Measurements from ENCODE around the gene ZNF429. TPM values are rescaled to one million over a fixed set of nuclear protein-coding genes. Genes with fewer than 3 reads are reported as not detected.

ZNF429 gene
- polyA plus RNA-seq, 4 donors = 3.1 to 26.5 (median 4.9) TPM

DNA sequence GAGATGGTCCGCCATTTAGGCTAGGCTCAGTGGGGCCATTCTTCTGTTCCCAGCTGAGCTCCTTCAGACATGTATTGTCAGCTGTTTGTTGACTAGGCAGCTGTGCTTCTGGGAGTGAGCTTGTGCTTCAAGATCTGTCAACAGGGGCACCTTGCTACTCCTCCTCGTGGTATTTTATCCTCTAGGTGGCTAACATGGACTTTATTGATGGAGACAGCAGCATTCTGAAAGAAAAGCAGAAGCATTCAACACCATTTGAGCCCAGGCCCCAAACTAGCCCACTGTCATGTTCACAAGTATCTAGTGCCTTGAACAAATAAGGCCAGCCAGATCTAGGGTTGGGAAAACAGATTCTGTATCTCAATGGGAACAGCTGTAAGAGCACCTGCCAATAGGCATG lies 65.9 kb downstream of the ZNF429 start:
- FAIRE-seq (no peak), DNase-seq (no peak)
- H3K27me3 ChIP-seq (ENCODE audit: control insufficient read depth in 3 of 3, insufficient read depth in 3 of 3, low read length in 3 of 3) = no peaks in the 10 kb centered on the region
- H3K4me1 ChIP-seq (ENCODE audit: control insufficient read depth in 3 of 3, insufficient read depth in 2 of 3, low read depth in 1 of 3, low read length in 2 of 3) = peaks cover 0 to 6% (median 0%) of the 10 kb centered on the region in 3 donors
- no peak overlapping the region for H3K4me3 ChIP-seq (ENCODE audit: low read depth in 1 of 3, low read length in 3 of 3)
- H3K27ac ChIP-seq (ENCODE audit: low read depth in 1 of 3, low read length in 2 of 3) = no peak overlapping the region
- H3K36me3 ChIP-seq (ENCODE audit: control insufficient read depth in 3 of 3, insufficient read depth in 2 of 3, low read depth in 1 of 3, low read length in 3 of 3) = no peaks in the 10 kb centered on the region
- 56 to 67% (median 60%) methylated on average over 2 of the region's 2 CpGs for WGBS, 3 donors
- no peaks in the 10 kb centered on the region for H3K9me3 ChIP-seq (ENCODE audit: control insufficient read depth in 2 of 2, insufficient read depth in 1 of 2, low read depth in 1 of 2, low read length in 1 of 2)

DNA sequence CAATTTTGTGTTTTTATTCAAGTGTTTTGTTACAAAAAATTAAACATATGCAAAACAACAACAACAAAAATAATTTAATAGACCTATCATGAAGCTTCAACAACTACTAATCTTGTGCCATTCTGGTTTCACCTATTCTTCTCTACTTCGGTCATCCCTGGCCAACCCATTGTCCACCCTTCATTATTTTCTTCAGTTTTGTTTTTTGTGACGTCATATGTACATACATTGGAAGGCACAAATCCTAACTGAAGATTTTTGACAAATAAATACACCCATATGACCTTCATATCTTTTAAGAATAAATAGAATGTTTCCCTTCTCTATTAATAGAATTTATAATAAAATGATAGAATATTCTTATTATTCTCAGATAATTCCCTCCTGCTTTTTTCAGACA lies 69.2 kb downstream of the ZNF429 start:
- Histone ChIP-seq H3K36me3 (ENCODE audit: control insufficient read depth in 3 of 3, insufficient read depth in 2 of 3, low read depth in 1 of 3, low read length in 3 of 3) (no peaks in the 10 kb centered on the region), H3K27ac (ENCODE audit: low read depth in 1 of 3, low read length in 2 of 3) (no peak overlapping the region), H3K4me3 (ENCODE audit: low read depth in 1 of 3, low read length in 3 of 3) (no peak overlapping the region), H3K27me3 (ENCODE audit: control insufficient read depth in 3 of 3, insufficient read depth in 3 of 3, low read length in 3 of 3) (no peaks in the 10 kb centered on the region), H3K4me1 (ENCODE audit: control insufficient read depth in 3 of 3, insufficient read depth in 2 of 3, low read depth in 1 of 3, low read length in 2 of 3) (no peaks in the 10 kb centered on the region), H3K9me3 (ENCODE audit: control insufficient read depth in 2 of 2, insufficient read depth in 1 of 2, low read depth in 1 of 2, low read length in 1 of 2) (no peaks in the 10 kb centered on the region)
- FAIRE-seq = no peak
- 59 to 71% (median 65%) methylated on average over 2 of the region's 2 CpGs for WGBS, 3 donors
- DNase-seq = no peak

DNA sequence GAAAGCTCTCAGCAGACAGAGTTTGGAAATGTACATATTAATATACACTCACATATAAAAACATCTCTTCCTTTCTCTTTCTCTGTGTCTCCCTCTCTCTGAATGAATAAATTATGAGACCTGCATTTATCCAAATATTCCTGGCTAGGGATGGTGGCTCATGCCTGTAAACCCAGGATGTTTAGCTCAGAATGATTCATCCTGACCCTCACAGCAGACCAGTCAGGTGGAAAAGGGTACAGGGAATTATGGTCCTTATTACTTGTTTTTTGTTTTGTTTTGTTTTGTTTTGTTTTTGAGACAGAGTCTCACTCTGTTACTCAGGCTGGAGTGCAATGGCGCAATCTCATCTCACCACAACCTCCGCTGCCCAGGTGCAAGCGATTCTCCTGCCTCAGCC lies 71.1 kb downstream of the ZNF429 start:
- H3K4me3 ChIP-seq (ENCODE audit: low read depth in 1 of 3, low read length in 3 of 3) = no peak overlapping the region
- FAIRE-seq = no peak
- H3K9me3 ChIP-seq (ENCODE audit: control insufficient read depth in 2 of 2, insufficient read depth in 1 of 2, low read depth in 1 of 2, low read length in 1 of 2) = no peaks in the 10 kb centered on the region
- H3K4me1 ChIP-seq (ENCODE audit: control insufficient read depth in 3 of 3, insufficient read depth in 2 of 3, low read depth in 1 of 3, low read length in 2 of 3) = no peaks in the 10 kb centered on the region
- DNase-seq = no peak
- no peak overlapping the region for H3K27ac ChIP-seq (ENCODE audit: low read depth in 1 of 3, low read length in 2 of 3)
- no peaks in the 10 kb centered on the region for H3K27me3 ChIP-seq (ENCODE audit: control insufficient read depth in 3 of 3, insufficient read depth in 3 of 3, low read length in 3 of 3)
- 93 to 97% (median 95%) methylated on average over 3 of the region's 3 CpGs for WGBS, 3 donors
- H3K36me3 ChIP-seq (ENCODE audit: control insufficient read depth in 3 of 3, insufficient read depth in 2 of 3, low read depth in 1 of 3, low read length in 3 of 3) = no peaks in the 10 kb centered on the region

DNA sequence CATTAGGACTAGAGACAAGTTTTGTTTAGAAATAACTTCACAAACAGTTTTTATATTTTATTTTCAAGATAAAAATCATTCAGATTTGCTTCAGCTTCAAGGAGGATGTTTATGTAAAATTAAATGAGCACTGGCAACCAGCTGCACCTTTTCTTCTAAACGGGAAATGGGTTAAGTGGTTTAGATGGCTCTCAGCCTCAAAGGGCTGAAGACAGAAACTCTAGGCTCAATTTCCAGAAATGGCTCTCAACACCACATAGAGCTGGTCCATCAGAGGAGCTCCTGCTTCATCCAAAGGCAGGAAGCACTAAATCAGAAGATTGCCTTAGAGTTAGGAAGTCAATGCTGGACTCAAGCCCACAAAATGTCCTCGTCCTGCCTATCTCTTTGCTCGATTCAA lies 74.7 kb downstream of the ZNF429 start:
- H3K27me3 ChIP-seq (ENCODE audit: control insufficient read depth in 3 of 3, insufficient read depth in 3 of 3, low read length in 3 of 3) = no peaks in the 10 kb centered on the region
- DNase-seq = no peak
- no peaks in the 10 kb centered on the region for H3K4me1 ChIP-seq (ENCODE audit: control insufficient read depth in 3 of 3, insufficient read depth in 2 of 3, low read depth in 1 of 3, low read length in 2 of 3)
- FAIRE-seq = no peak
- peaks cover 0 to 3% (median 0%) of the 10 kb centered on the region in 3 donors for H3K36me3 ChIP-seq (ENCODE audit: control insufficient read depth in 3 of 3, insufficient read depth in 2 of 3, low read depth in 1 of 3, low read length in 3 of 3)
- no peak overlapping the region for H3K27ac ChIP-seq (ENCODE audit: low read depth in 1 of 3, low read length in 2 of 3)
- no peaks in the 10 kb centered on the region for H3K9me3 ChIP-seq (ENCODE audit: control insufficient read depth in 2 of 2, insufficient read depth in 1 of 2, low read depth in 1 of 2, low read length in 1 of 2)
- no peak overlapping the region for H3K4me3 ChIP-seq (ENCODE audit: low read depth in 1 of 3, low read length in 3 of 3)
- WGBS, 3 donors = 60 to 63% (median 62%) methylated on average over 3 of the region's 3 CpGs

DNA sequence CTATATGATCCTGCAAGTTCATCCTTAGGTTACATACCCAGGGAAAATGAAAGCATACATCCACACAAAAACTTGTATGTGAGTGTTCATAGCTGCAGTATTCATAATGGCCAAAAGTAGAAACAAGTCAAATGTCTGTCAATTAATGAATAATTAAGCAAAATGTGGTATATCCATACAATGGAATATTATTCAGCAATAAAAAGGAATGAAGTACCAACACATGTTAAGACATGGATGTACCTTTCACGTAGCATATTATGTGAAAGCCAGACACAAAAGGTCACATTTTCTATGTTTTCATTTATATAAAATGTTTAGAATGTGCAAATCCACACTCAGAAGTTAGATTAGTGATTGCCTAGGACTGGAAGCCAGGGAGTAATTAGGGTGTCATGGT lies 75.4 kb downstream of the ZNF429 start:
- peaks cover 0 to 3% (median 0%) of the 10 kb centered on the region in 3 donors for H3K36me3 ChIP-seq (ENCODE audit: control insufficient read depth in 3 of 3, insufficient read depth in 2 of 3, low read depth in 1 of 3, low read length in 3 of 3)
- H3K4me1 ChIP-seq (ENCODE audit: control insufficient read depth in 3 of 3, insufficient read depth in 2 of 3, low read depth in 1 of 3, low read length in 2 of 3) = no peaks in the 10 kb centered on the region
- FAIRE-seq (no peak), DNase-seq (no peak)
- H3K9me3 ChIP-seq (ENCODE audit: control insufficient read depth in 2 of 2, insufficient read depth in 1 of 2, low read depth in 1 of 2, low read length in 1 of 2) = no peaks in the 10 kb centered on the region
- 90 to 98% (median 91%) methylated on average over 1 of the region's 1 CpG for WGBS, 3 donors
- H3K27me3 ChIP-seq (ENCODE audit: control insufficient read depth in 3 of 3, insufficient read depth in 3 of 3, low read length in 3 of 3) = no peaks in the 10 kb centered on the region
- no peak overlapping the region for H3K27ac ChIP-seq (ENCODE audit: low read depth in 1 of 3, low read length in 2 of 3)
- no peak overlapping the region for H3K4me3 ChIP-seq (ENCODE audit: low read depth in 1 of 3, low read length in 3 of 3)

DNA sequence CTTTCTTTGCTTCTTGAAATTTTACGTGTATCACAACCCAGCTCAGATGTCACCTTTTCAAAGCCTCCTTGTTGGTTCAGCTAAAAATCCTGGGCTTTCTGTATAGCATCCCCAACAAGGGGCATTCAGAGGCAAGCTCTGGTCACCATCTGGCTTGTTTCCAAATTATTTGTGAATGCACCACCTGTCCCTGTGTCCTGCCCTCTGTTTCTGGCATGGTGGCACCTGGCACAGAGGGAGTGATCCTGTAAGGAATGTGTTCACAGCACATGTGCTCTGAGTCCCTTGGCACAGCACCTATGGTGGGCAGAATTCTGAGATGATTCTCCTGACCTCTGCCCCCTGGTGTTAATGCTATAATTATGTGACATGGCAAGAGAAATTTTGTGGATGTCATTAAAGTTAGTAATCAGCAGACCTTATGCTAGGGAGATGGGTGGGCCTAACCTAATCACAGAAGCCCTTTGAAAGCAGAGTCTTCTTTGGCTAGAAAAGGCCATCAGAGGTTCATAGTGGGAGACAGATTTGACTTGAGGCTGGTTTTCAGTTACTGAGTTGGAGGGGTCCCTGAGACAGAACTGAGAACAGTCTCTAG lies 76.3 kb downstream of the ZNF429 start:
- Histone ChIP-seq H3K27me3 (ENCODE audit: control insufficient read depth in 3 of 3, insufficient read depth in 3 of 3, low read length in 3 of 3) (no peaks in the 10 kb centered on the region), H3K4me1 (ENCODE audit: control insufficient read depth in 3 of 3, insufficient read depth in 2 of 3, low read depth in 1 of 3, low read length in 2 of 3) (no peaks in the 10 kb centered on the region), H3K36me3 (ENCODE audit: control insufficient read depth in 3 of 3, insufficient read depth in 2 of 3, low read depth in 1 of 3, low read length in 3 of 3) (peaks cover 0 to 3% (median 0%) of the 10 kb centered on the region in 3 donors), H3K4me3 (ENCODE audit: low read depth in 1 of 3, low read length in 3 of 3) (no peak overlapping the region), H3K9me3 (ENCODE audit: control insufficient read depth in 2 of 2, insufficient read depth in 1 of 2, low read depth in 1 of 2, low read length in 1 of 2) (no peaks in the 10 kb centered on the region), H3K27ac (ENCODE audit: low read depth in 1 of 3, low read length in 2 of 3) (no peak overlapping the region)
- FAIRE-seq (no peak), DNase-seq (no peak)
- WGBS, 3 donors = 89 to 91% (median 90%) methylated on average over 1 of the region's 1 CpG

DNA sequence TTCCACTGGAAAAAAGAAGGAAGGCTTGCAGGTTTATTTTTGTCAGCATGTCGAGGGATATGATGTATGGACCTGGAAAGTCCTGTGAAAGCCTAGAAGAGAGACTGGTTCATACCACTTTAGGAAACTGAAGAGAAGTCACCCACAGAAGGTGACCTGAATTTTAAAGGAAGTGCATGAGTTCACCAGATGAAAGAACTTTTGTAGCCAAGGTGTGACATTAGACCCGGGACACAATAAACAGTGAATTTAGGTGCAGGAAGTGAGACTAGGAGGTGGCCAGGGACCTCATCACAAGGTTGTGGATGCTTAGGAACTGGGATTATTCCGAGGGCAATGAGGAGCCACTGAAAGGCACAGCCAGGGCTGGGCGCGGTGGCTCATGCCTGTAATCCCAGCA lies 79.1 kb downstream of the ZNF429 start:
- Histone ChIP-seq H3K4me1 (ENCODE audit: control insufficient read depth in 3 of 3, insufficient read depth in 2 of 3, low read depth in 1 of 3, low read length in 2 of 3) (peaks cover 0 to 4% (median 0%) of the 10 kb centered on the region in 3 donors), H3K27ac (ENCODE audit: low read depth in 1 of 3, low read length in 2 of 3) (no peak overlapping the region), H3K4me3 (ENCODE audit: low read depth in 1 of 3, low read length in 3 of 3) (no peak overlapping the region), H3K9me3 (ENCODE audit: control insufficient read depth in 2 of 2, insufficient read depth in 1 of 2, low read depth in 1 of 2, low read length in 1 of 2) (no peaks in the 10 kb centered on the region), H3K27me3 (ENCODE audit: control insufficient read depth in 3 of 3, insufficient read depth in 3 of 3, low read length in 3 of 3) (no peaks in the 10 kb centered on the region), H3K36me3 (ENCODE audit: control insufficient read depth in 3 of 3, insufficient read depth in 2 of 3, low read depth in 1 of 3, low read length in 3 of 3) (peaks cover 0 to 3% (median 0%) of the 10 kb centered on the region in 3 donors)
- FAIRE-seq (no peak), DNase-seq (no peak)
- WGBS, 3 donors = 75 to 82% (median 76%) methylated on average over 5 of the region's 5 CpGs

DNA sequence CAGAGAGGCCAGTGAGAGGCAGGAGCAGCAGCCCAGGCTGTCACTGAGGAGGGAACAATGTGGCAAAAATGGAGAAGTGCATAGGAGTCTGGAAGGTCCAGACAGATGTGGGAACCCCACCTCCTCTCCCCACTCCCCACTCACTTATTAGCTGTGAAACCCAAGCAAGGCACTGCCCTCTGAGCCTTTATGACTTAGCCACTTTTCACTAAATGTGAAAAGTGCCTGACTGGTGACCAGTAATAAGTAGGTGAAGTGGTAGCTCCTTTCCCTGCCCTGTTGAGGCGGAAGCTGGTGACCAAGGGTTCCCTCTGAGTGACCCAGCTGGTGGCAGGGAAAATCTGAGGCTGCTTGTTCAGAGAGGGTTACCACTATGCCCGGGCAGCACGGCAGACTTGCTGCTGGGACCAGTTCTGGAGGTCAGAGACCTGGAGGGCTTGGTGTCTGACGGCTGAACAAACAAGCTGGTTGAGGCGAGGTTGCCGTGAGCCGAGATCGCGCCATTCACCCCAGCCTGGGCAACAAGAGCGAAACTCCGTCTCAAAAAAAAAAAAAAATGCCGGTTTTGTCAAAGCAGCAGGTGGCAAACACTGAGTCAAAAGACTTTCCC lies 80.0 kb downstream of the ZNF429 start:
- Histone ChIP-seq H3K9me3 (ENCODE audit: control insufficient read depth in 2 of 2, insufficient read depth in 1 of 2, low read depth in 1 of 2, low read length in 1 of 2) (no peaks in the 10 kb centered on the region), H3K36me3 (ENCODE audit: control insufficient read depth in 3 of 3, insufficient read depth in 2 of 3, low read depth in 1 of 3, low read length in 3 of 3) (peaks cover 0 to 3% (median 0%) of the 10 kb centered on the region in 3 donors), H3K27me3 (ENCODE audit: control insufficient read depth in 3 of 3, insufficient read depth in 3 of 3, low read length in 3 of 3) (no peaks in the 10 kb centered on the region), H3K27ac (ENCODE audit: low read depth in 1 of 3, low read length in 2 of 3) (no peak overlapping the region), H3K4me3 (ENCODE audit: low read depth in 1 of 3, low read length in 3 of 3) (peak overlapping the region in 1 of 3 donors; percentile 30), H3K4me1 (ENCODE audit: control insufficient read depth in 3 of 3, insufficient read depth in 2 of 3, low read depth in 1 of 3, low read length in 2 of 3) (peaks cover 0 to 4% (median 0%) of the 10 kb centered on the region in 3 donors)
- WGBS, 3 donors = 52 to 73% (median 67%) methylated on average over 12 of the region's 12 CpGs
- FAIRE-seq (no peak), DNase-seq (peak in 1 of 2 donors; percentile 36)
